HG03520 (cell line): ENCODE results near the gene LYSMD2.

Experiments
- ATAC-seq: cut with Tn5 transposase; IDR thresholded peaks from one replicate; pipeline ENCODE4 v1.9.1; 2021; ENCODE audit warnings: mild to moderate bottlenecking, moderate library complexity; ENCODE audit not compliant: unreplicated experiment

Gene LYSMD2

GRCh38 chr15:51721199-51721960 is 16.1 kb downstream of the LYSMD2 start:
- no peak for ATAC-seq

- ATAC-seq, result no peak
Measured at GRCh38 chr15:51720201-51720995, 17.1 kb downstream of the LYSMD2 start.

- ATAC-seq, result no peak
Measured at GRCh38 chr15:51718746-51719145, 18.7 kb downstream of the LYSMD2 start.

- no peak for ATAC-seq
Measured at GRCh38 chr15:51718219-51718618, 19.2 kb downstream of the LYSMD2 start.

- no peak for ATAC-seq
Measured at GRCh38 chr15:51714911-51715310, 22.5 kb downstream of the LYSMD2 start.

GRCh38 chr15:51714162-51714561 is 23.3 kb downstream of the LYSMD2 start:
- no peak for ATAC-seq

- ATAC-seq, result no peak
Measured at GRCh38 chr15:51709031-51709430, 28.4 kb downstream of the LYSMD2 start.

- no peak for ATAC-seq
Measured at GRCh38 chr15:51708013-51708412, 29.4 kb downstream of the LYSMD2 start.

GRCh38 chr15:51706926-51707608 is 30.4 kb downstream of the LYSMD2 start:
- no peak for ATAC-seq

- no peak for ATAC-seq
Measured at GRCh38 chr15:51706291-51706690, 31.2 kb downstream of the LYSMD2 start.

GRCh38 chr15:51702710-51703109 is 34.7 kb downstream of the LYSMD2 start:
- ATAC-seq, result no peak

- no peak for ATAC-seq
Measured at GRCh38 chr15:51699373-51699772, 38.1 kb downstream of the LYSMD2 start.

GRCh38 chr15:51697163-51697562 is 40.3 kb downstream of the LYSMD2 start:
- no peak for ATAC-seq

- ATAC-seq, result no peak
Measured at GRCh38 chr15:51696566-51696965, 40.9 kb downstream of the LYSMD2 start.

GRCh38 chr15:51692154-51692553 is 45.3 kb downstream of the LYSMD2 start:
- ATAC-seq, result no peak

GRCh38 chr15:51688863-51689262 is 48.6 kb downstream of the LYSMD2 start:
- ATAC-seq, result no peak

- ATAC-seq, result no peak
Measured at GRCh38 chr15:51687565-51687964, 49.9 kb downstream of the LYSMD2 start.

GRCh38 chr15:51681303-51681963 is 56.0 kb downstream of the LYSMD2 start, which contains the start of gene SCG3:
Gene SCG3, plus strand, starts transcription at chr15:51681503. Its CDS starts 253 bp downstream, at chr15:51681756.
- ATAC-seq, result no peak

GRCh38 chr15:51680321-51680720 is 57.1 kb downstream of the LYSMD2 start:
- no peak for ATAC-seq

- no peak for ATAC-seq
Measured at GRCh38 chr15:51678096-51678495, 59.4 kb downstream of the LYSMD2 start.

- no peak for ATAC-seq
Measured at GRCh38 chr15:51677452-51677851, 60.0 kb downstream of the LYSMD2 start.
